Type B pancreatic cell (in vitro differentiated cells): ENCODE results near the gene S100A14. TPM values are rescaled to one million over a fixed set of nuclear protein-coding genes. Genes with fewer than 3 reads are reported as not detected.

Experiments
- DNase-seq: peaks from one replicate; pipeline ENCODE4 v3.0.0; 2021; ENCODE audit warnings: mixed read lengths; ENCODE audit not compliant: unreplicated experiment; ENCODE audit errors: extremely low spot score
- H3K27ac Mint-ChIP-seq: 2 replicates; pipeline ENCODE4 v1.8.0; 2021; ENCODE audit warnings: mild to moderate bottlenecking, mixed read lengths
- H3K27me3 Mint-ChIP-seq: 2 replicates; pipeline ENCODE4 v1.8.0; 2021; ENCODE audit warnings: mixed read lengths
- H3K36me3 Mint-ChIP-seq: 2 replicates; pipeline ENCODE4 v1.8.0; 2021; ENCODE audit warnings: mixed read lengths
- H3K4me1 Mint-ChIP-seq: one replicate; pipeline ENCODE4 v1.8.0; 2021; ENCODE audit warnings: mixed read lengths; ENCODE audit not compliant: unreplicated experiment
- H3K4me3 Mint-ChIP-seq: 2 replicates; pipeline ENCODE4 v1.8.0; 2021; ENCODE audit warnings: mild to moderate bottlenecking, mixed read lengths
- H3K9me3 Mint-ChIP-seq: 2 replicates; pipeline ENCODE4 v1.8.0; 2021; ENCODE audit warnings: mixed read lengths
- total RNA-seq: library from RNA; stranded (reverse); gene quantifications from 2 replicates; pipeline ENCODE4 v1.2.1, GENCODE V29; 2021; ENCODE audit warnings: low replicate concordance
- TF ChIP-seq, protein P1 (sequence below): fragments of 200-600 bp; sonication (generic); conservative IDR thresholded peaks from 2 replicates; pipeline ENCODE4 v1.5.0; 2021; ENCODE audit warnings: antibody characterized with exemption, mild to moderate bottlenecking

S100A14 gene
- total RNA-seq, 1 donor from 2014 or later = 139 TPM

DNA sequence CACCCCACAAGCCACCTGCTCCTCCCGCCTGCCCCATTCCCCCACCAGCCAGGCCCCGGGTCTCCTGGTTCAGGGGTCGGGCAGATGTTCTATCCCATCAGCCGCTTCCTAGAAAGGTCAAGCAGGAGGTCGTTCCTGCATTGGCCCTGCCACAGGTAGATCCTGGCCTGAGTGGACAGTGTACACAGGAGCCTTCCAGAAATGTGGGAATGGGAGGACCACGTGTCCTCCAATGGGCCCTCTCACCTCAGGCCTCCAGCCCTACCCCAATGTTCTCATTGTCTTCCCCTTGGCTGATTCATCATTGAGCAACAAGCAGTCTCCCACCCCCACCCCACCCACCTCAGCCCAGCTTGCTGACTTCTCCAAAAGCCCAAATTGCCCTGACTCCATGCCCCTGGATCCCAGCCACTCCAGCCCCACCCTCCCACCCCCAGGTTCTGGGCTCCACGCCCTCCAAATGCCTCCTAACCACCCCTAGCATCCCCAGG is 5.3 kb downstream of the S100A14 start:
- Mint-ChIP-seq H3K9me3 (no peaks in the 10 kb centered on the region), H3K36me3 (no peaks in the 10 kb centered on the region), H3K27ac (peak overlapping the region; percentile 54), H3K27me3 (no peaks in the 10 kb centered on the region), H3K4me3 (peak overlapping the region; percentile 86), H3K4me1 (peaks cover 41% of the 10 kb centered on the region)
- DNase-seq = no peak
- TF ChIP-seq, protein P1, sequence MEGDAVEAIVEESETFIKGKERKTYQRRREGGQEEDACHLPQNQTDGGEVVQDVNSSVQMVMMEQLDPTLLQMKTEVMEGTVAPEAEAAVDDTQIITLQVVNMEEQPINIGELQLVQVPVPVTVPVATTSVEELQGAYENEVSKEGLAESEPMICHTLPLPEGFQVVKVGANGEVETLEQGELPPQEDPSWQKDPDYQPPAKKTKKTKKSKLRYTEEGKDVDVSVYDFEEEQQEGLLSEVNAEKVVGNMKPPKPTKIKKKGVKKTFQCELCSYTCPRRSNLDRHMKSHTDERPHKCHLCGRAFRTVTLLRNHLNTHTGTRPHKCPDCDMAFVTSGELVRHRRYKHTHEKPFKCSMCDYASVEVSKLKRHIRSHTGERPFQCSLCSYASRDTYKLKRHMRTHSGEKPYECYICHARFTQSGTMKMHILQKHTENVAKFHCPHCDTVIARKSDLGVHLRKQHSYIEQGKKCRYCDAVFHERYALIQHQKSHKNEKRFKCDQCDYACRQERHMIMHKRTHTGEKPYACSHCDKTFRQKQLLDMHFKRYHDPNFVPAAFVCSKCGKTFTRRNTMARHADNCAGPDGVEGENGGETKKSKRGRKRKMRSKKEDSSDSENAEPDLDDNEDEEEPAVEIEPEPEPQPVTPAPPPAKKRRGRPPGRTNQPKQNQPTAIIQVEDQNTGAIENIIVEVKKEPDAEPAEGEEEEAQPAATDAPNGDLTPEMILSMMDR = no peak

DNA sequence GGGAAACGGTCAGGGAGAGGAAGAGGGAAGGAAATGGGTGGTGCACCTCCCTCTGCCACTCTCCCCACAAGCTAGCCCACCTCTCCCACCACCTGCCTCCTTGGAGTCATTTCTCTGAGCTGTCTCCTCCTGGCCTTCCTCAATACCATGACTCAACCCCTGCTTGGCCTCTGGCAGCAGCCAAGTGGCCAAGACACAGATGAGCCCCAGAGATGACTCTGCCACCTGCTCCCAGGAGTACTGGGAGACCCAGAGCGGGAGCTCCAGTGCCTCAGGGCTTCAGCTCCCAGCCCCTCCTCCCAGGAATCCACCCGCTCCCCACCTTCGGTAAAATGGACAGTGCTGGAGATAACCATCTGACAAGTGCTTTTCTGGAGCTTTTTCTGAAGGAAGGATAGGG is 5.8 kb downstream of the S100A14 start:
- H3K4me3 Mint-ChIP-seq = peak overlapping the region; percentile 86
- no peaks in the 10 kb centered on the region for H3K36me3 Mint-ChIP-seq
- TF ChIP-seq, protein P1 = no peak
- no peaks in the 10 kb centered on the region for H3K9me3 Mint-ChIP-seq
- DNase-seq = no peak
- peaks cover 41% of the 10 kb centered on the region for H3K4me1 Mint-ChIP-seq
- peak overlapping the region; percentile 92 for H3K27ac Mint-ChIP-seq
- no peaks in the 10 kb centered on the region for H3K27me3 Mint-ChIP-seq

DNA sequence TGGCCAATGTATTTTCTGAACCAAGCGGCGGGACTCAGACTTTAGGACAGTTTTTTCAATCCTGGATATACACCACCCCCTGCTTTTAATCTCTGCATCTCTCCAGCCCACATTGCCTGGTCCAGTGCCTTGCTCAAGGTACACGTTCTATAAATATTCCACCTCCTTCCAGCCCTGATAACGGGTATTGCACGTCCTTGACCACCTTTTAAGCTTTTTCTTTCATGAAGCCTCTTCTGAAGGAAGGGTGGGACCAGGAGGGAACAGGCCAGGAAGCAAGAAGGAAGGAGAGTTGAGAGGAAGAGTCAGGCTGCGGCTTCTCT is 6.6 kb downstream of the S100A14 start:
- no peaks in the 10 kb centered on the region for H3K36me3 Mint-ChIP-seq
- H3K27me3 Mint-ChIP-seq = no peaks in the 10 kb centered on the region
- H3K4me3 Mint-ChIP-seq = peak overlapping the region; percentile 86
- DNase-seq = no peak
- peaks cover 40% of the 10 kb centered on the region for H3K4me1 Mint-ChIP-seq
- H3K9me3 Mint-ChIP-seq = no peaks in the 10 kb centered on the region
- TF ChIP-seq, protein P1 = no peak
- H3K27ac Mint-ChIP-seq = peak overlapping the region; percentile 92

DNA sequence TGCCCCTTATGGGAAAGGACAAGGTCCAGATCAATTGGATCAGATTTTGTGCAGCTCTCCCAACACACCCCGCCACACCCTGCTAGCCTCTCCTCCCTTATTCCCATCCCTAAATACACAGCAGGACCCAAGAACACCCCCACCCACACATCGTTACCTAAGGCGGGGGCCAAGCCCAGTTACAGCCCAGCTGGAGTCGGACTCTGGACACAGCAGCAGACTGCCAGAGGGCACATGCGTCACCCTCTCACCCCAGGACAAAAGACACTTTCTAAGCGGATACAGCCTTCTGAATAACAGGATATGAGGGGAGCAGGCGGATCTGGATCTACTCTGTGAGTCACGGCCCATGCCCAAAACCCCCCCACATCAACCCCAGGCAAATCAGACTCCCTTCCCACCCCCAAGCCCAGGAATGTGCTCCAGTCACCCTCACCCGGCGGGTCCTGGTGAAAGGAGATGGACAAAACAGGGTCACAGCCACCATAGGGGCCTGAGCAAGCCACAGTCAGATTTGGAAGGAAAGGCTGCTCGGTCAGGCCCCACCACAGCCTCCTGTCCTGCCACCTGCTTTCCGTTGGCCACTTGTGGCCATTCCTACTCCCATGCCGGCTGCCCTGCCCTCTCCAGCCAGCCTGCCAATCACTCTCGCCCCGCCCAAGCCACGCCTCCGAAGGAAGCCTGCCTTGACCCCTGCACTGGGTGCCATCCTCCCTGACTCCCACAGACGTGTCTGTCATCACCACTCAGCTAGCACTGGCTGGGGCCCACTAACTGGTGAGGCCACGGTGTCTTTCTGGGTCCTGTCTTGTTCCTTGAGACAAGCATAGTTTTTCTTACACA is 7.2 kb downstream of the S100A14 start:
- no peak for DNase-seq
- Mint-ChIP-seq H3K27ac (peak overlapping the region; percentile 92), H3K9me3 (no peaks in the 10 kb centered on the region), H3K4me1 (peaks cover 35% of the 10 kb centered on the region), H3K27me3 (no peaks in the 10 kb centered on the region), H3K4me3 (peak overlapping the region; percentile 86), H3K36me3 (no peaks in the 10 kb centered on the region)
- TF ChIP-seq, protein P1 = no peak

DNA sequence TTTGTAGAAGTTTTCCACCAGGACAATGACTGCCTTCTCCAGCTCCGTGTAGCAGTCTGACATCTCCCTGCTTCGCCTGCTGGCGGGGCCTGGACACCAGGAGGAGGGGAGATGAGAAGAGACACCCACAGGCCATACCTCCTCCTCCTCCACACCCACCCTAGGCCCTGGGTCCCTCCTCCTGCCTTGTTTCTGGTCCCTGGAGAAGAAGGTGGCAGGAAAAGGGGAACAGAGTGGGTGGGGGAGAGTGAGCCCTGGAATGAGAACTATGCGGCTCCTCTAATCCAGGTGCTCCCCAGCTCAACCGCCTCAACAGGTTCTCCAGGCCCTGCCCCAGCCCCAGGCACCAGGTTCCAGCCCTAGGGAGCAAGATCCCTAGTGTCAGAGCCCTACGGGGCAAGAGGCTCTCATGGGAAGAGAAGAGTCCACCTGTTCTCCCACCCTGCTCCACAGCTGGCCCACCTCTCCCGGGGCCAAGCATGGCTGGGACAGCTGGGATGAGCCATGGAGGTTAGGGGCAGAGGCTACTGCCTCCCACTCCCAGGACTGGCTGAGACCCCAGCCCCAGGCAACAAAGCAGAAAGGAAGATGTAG is 7.9 kb downstream of the S100A14 start:
- TF ChIP-seq, protein P1 = no peak
- no peaks in the 10 kb centered on the region for H3K27me3 Mint-ChIP-seq
- no peaks in the 10 kb centered on the region for H3K36me3 Mint-ChIP-seq
- H3K4me1 Mint-ChIP-seq = peaks cover 28% of the 10 kb centered on the region
- DNase-seq = no peak
- peak overlapping the region; percentile 92 for H3K27ac Mint-ChIP-seq
- H3K4me3 Mint-ChIP-seq = peak overlapping the region; percentile 86
- H3K9me3 Mint-ChIP-seq = no peaks in the 10 kb centered on the region
